GM18511 (cell line): Measurements from ENCODE around the gene GNAT2.

Source experiments
- ATAC-seq: cut with Tn5 transposase; IDR thresholded peaks from one replicate; pipeline ENCODE4 v1.9.1; 2021; ENCODE audit warnings: mild to moderate bottlenecking, moderate library complexity; ENCODE audit not compliant: unreplicated experiment

Gene GNAT2

DNA sequence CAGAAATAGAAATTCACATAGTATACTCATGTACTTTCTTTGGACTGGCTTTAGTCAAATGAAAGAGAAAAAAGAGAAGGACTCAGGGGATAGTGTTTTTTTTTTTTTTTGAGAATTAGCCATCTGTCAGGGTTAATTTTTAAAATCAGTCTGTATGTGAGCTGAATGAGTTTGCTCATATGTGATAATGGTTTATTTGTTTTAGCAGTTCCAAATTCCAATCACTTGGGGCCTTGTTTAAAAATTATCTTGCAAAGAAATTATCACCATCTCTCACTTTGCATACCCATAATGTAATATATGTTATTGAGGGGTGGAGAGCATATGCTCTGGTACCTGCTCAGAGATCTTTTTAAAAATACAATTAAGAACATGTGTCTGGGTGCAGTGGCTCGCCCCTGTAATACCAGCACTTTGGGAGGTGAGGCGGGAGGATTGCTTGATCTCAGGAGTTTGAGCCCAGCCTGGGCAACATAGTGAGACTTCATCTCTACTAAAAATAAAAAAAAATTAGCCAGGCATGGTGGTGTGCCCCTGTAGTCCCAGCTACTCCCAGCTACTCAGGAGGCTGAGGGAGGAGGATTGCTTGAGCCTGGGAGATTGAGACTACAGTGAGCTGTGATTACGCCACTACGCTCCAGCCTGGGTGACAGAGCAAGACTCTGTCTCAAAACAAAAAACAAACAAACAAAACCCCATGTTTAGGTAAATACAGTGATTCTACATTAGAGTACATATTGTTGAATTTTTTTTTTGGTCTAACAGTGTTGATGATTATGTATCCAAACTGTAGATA, 51.3 kb downstream of the GNAT2 start:
- ATAC-seq: no peak

DNA sequence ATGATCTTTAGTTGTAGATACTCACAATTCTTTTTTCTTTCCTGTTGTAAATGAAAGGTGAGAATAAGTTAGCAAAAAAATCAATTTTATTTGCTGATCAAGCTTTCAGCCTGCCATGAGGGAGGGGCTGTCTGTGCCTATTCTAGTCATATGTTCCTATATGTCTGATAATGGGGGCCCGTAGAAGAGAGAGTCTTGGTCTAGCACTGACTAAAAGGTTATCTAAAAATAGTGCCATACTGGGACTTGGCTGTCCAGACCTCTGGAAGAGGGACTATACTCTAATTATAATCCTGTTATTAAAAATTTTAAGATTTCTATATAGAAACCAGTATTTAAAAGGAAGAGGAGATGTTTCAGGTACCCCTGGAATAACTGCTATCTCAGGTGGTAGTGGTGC, 52.4 kb downstream of the GNAT2 start:
- ATAC-seq: no peak

DNA sequence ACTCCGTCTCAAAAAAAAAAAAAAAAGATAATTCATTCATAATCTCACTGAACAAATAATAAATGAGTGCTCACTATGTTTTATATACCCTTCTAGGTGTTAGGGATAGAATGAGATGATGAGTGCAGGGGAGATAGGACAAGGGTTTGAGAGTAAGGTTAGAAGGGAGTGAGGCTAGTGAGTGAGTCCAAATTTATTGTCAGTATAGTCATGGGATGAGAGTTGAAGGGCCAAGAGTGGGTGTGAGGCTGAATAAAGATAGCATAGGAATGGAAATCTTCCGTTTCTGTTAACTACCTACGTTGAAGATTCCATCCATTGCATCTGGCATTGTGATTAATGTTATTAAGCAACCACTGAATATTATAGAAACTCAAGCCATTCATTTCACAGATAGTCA, 54.2 kb downstream of the GNAT2 start:
- ATAC-seq: no peak

DNA sequence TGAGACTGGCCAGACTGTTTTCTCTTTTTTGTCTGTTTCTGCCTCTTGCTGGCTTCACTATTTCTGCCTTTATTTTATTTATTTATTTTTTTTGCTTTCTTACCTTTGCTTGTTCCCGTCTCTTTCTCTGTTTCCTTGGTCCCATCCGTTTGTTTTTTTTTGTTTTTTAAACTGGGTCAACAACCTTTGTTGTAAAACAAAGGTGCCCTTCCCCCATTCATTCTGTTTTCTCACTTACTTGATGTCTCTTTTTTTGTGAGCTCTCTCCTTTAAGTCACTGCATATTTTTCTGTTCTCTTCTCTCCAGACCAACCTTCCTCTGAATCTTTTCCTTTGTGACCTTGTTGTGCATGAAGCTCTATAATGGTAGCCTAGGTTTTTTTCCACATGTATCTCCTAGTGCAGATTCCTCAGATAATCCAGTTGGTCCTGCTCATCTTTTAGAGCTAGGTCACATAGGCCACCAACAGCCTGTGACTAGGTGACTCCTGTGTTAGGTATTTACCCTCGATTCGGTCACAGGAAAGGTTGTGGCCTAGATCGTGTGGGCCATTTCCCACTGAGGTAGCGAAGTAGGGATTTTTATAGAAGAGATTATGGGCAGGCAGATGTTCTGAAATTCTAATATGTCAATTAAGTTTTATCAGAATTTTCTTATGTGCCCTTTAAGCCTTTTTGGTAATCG, 55.1 kb downstream of the GNAT2 start:
- no peak for ATAC-seq

- ATAC-seq: no peak
These were observed 59.4 kb downstream of the GNAT2 start for GRCh38 chr1:109559995-109560394.

- no peak for ATAC-seq
These were observed 61.9 kb downstream of the GNAT2 start for GRCh38 chr1:109557520-109557919.

GRCh38 chr1:109556563-109556962, 62.9 kb downstream of the GNAT2 start:
- ATAC-seq: no peak
